Stimulated activated CD8-positive, alpha-beta memory T cell treated with anti-CD3 and anti-CD28 coated beads, Interleukin-2, amount 100 ng/mL, for 1 hour (primary cell): ENCODE measurements around the gene RIMS4.
"Not testable (repeated sequence)": the region's sequence is repeated elsewhere in the genome, so short reads cannot be mapped to it uniquely, and the experiment has no call there.

ENCODE experiments used
- DNase-seq, 2 donors: peaks; one replicate each; pipeline ENCODE4 v3.0.0-alpha.2; 2020; ENCODE audit warnings: low read depth in 2 of 2

Gene RIMS4

DNA sequence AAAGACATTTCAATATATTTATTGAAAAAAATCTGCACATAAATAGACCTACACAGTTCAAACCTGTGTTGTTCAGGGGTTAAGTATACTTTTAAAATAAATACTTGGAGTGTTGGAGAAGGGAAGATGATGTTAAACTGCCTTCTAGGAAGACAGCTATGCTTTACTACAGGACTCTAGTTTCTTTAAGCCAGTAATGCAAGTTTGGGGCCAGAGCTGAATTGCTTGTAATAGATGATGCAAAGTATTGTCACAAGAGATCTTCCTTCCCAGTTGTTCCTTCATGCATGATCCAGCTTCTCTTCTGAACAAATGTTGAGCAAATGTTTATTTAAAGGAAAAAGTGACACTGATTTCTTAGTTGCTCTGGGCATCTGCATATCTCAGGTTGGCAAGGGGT is 20.2 kb upstream of the RIMS4 start:
- DNase-seq: no peak

DNA sequence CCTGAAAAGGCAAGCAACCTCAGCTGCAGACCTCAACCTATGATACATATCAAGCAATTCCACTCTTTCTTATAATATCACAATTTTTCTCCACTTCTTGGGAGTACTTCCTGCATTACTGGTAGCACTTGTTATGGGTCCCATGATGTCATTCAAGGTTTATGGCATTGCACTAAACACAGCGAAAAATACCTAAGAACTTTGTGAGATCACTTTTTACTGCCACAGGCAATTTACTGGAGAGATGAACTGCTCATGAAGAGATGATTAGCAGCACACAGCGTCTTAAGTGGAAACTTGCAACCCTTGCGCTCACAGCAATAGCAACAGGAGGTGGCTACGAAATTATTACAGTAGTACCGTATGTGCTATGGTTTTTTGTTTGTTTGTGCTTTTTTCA is 19.3 kb upstream of the RIMS4 start:
- no peak for DNase-seq

DNA sequence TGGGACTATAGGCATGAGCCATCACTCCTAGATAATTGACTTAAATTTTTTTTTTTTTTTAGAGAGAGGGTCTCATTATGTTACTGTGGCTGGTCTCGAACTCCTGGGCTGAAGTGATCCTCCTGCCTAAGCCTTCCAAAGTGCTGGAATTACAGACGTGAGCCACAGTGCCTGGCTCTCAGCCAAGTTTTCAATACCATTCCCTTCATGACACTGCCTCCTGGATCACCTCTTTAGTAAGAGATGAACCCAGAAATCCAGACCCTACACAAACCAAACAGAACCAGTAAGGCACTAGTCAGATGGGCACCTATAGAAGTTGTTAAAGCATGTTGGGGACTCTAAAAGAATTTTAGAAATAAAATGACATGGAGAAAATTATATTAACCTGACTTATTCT is 18.3 kb upstream of the RIMS4 start:
- DNase-seq: no peak

DNA sequence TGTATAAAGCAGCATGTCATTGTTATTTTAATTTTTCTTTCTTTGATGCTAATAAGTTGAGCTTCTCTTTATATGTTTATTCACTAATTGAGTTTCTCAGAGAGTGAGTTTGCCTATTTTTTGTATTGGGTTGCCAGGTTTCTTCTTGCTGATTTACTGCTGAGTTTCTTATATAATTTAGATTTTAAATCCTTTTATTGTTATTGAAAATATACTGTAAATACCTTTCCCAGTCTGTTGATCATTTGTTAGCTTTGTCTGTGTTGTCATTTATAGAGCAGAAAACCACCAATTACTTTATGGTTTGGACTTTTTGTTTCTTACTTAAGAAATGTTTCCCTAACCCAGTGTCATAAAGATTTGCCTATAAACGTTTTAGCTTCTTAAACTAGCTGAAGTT is 17.1 kb upstream of the RIMS4 start:
- no peak for DNase-seq

DNA sequence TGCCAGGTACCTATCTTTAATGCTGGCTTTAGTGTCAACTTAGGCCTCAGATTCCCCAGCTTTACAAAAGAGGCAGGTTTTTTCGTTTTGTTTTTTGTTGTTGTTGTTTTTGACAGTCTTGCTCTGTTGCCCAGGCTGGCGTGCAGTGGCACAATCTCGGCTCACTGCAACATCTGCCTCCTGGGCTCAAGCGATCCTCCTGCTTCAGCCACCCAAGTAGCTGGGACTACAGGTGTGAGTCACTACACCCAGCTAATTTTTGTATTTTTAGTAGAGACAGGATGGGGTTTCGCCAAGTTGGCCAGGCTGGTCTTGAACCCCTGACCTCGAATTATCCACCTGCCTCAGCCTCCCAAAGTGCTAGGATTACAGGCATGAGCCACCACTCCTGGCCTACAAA is 11.2 kb upstream of the RIMS4 start:
- DNase-seq: not testable (repeated sequence)

DNA sequence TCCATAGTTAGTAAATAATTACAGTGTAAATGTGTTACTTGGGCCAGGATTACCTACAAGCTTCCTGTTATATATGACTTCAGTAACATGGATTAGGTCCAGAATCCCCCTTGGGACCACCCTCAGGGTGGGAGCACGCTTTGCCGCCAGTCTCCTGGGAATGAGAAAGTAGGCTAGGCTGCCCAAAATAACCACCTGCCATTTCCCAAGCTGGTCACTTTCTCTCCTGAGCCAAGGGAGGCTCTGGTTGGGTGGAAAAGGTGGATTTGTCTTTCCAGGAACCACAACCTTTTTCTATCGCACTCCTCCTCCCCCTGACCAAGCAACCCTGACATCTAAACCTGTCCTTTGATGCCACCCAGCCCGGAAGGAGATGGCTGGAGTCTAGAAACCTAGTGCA is 9.6 kb upstream of the RIMS4 start:
- no peak for DNase-seq

DNA sequence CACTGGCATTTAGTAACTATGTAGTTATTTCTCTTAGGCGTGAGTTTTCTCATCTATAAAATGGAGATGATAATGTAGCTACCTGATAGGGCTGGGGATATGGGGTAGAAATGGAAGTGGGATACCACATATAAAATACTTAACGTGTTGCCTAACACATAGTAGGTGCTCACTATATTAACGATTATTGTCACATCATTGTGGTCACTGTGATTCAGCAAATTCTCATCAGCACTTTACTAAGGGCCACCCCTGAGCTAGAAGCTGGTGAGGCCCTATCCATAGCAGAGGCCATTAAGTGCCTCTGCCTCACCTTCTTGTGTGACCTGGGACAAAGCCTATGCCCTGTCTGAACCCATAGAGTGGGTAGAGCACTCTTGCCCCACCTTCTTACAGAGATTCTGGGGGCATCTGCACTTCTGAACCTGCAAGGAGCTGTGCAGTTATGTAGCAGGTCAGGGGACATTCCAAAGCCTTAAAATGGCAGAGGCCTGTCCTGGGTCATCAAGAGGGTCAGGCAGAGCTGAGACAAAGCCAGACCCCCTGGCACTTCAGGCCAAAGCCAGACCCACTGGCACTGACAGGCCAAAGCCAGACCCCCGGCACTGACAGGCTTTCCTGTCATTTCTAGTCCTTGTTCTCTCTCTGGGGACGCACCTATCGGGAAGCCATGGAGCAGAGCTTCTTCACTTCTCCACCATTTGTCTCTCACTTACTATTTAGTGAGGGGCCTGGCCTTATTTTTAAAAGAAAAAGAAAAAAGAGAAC is 7.0 kb upstream of the RIMS4 start:
- no peak for DNase-seq

DNA sequence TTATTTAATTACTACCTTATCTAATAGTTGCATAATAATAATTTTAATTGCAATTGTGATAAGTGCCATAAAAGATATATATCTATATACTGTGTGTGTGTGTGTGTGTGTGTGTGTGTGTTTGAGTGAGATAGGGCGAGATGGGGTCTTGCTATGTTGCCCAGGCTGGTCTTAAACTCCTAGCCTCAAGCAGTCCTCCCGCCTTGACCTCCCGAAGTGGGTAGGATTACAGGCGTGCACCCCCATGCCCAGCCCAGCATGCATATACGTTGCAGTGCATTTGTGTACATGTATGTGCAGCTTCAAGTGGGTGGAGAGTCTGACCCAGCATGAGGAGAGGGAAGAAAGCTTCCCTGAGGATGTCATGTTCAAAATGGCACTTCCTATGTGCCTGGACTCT is 4.6 kb upstream of the RIMS4 start:
- DNase-seq: no peak

DNA sequence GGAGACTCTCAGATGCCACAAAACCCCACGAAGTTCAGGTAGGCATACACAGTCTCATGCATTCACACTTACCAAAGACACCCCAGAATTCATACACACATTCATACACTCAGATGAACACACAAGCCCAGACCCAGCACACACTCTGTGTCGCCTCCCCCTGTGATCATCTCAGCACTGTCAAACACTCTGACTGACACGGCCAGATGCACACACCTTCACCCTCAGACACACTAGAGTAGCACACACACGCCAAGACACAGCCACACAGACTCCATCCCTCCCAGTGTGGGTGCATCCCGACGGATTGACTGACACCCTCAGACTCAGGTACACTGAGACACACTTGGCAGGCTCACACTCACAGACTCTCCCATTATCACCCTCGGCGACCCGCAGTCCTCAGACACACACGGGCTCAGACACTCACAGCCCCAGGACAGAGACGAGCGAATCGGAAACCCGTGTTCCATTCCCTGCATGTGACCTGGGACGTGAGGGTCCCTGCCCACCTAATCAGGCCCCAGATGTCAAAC is 872 bp upstream of the RIMS4 start:
- DNase-seq: no peak

DNA sequence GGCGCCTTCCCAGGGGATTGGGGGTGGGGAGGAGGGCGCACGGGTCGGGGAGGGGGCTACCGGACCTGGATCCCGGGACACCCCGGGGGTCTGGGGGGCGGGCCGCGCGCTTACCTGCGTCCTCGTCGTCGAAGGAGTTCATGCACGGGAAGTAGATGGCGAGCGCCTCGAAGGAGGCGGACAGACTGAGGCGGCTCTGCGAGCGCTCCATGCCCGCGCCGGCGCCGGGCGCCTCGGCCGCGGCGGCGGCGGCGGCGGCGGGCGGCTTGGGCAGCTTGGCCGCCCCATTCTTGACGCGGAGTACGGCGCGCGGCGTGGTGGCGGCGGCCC is 320 bp downstream of the RIMS4 start:
- DNase-seq: no peak

DNA sequence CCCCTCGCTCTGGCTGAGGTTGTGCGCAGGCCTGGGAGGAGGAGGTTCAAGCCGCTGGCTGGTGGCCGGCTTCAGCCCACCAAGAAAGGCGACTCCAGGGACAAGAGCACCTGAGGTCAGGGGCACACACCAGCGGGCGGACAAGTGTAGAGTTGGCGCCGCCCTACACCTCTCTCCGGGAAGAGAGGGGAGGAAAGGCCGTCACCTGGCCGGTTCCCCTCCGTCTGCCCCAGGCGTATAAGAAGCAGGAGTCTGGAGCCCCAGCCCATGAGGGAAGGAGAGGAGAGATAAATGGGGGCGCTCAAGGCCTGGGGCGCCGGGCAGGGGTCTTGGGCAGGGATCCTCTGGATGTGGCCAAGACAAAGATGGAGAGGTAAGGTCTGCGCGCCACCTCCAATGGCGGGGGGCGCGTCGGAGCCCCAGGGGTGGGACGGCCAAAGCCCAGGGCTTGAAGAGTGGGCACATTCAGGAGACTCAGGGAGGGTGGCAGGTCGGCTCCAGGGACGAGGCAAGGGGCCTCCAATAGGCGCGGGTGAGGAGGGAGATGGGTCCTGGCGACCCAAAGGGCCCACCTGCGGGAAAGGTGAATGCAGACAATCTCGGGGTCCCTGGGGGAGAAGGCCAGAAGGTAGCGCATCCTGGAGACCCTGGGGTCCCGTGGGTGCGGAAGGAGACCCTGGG is 826 bp downstream of the RIMS4 start:
- no peak for DNase-seq

DNA sequence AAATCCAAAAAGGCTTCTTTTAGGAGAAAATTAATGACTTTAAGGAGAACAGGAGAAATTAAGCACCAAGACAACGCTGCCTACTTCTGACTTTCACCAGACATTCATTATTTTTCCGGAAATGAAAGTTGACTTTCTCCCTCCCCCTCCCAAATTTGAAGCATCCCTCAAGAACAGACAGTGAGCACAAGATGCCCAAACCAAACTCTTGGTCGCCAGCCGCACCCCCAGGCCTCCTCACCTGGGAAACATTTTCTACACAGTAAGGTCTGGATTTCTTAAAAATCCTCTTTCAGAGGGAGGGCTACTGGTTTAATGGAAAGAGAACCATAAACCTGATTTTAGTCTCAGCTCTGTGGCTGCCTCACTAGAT is 2.7 kb downstream of the RIMS4 start:
- no peak for DNase-seq

DNA sequence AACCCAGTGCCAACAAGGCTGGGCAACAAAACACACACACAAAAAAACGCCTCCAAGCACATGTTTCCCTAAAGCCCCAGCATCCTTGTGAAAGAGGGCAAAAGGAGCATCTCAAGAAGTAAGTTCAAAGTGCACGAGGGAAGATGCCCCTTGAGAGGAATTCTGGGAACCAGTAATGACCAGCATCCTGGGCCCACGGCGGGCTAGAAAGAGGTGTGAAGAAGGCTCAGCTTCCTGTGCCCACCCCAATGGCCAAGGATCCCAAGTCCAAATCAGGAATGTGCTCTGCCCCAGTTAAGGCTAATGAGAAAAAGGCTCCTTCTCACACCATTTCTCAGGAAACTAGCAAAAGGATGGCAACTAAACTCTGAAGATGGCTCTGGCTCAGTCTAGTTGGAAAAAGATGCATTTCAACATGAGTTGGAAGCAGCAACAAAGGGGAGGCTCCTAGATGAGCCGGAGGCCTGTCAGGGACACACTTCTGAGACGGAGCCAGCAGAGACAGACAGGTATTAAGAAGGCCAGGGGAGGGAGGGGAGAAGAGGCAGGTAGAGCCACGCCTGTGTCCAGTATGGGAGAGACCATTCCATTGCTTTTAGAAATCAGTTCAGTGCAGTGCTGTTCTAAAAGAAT is 3.2 kb downstream of the RIMS4 start:
- no peak for DNase-seq

DNA sequence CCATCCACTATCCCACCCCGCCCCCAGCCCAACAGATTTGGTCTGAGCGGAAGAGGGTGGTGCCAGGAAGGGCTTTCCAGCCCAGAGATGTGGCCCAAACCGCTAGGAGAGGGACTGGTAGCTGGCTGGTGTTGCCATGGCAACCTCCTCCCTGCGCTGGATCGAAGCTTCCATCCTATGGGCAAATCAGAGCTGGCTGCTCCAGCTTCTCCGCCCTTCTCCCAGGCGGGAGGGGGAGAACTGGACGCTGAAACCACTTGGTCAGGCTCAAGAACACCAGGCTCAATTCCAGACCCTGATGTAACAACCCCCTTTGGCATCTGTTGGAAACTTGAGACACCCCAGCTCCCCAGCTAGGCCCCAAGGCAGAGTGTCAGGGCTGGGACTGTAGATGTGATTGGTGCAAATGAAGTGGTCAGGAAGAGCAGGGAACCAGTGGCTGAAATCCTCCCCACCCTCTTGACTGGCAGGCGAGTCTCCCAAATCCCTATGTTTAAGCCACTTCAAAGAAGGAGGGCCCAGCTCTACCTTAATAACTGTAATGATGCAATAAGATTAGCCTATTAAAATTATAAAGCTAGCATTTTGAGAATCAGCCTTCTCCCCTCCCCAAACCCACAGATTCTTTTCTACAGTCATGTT is 4.2 kb downstream of the RIMS4 start:
- no peak for DNase-seq

DNA sequence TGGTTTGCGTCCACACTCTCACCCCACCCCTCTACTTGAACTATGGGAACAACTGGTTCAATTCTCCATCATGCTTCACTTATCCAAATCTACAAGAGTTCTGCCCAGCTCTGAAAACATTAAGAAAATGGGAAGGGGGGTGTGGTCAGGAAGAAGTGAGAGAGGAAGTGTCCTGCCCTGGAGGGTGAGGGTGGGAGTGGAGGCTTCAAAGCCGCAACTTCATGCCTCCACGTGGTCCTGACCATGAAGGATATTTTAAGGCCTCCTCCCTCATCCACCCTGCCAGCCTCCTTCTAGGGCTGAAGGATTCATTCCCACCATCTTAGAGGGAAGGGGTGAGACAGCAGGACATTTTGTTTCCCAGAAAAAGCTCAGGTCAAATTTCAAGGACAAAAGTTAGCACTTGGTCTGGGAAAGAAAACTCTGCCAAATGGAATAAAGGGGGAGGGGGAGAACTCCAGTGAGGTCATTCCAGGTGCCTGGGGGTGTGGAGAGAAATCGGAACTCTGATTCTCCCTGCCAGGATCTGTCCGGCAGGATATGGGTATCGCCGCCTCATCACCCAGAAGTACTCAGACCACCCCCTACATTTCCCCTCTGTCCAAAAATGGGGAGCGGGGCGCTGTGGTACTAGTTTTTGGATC is 4.9 kb downstream of the RIMS4 start:
- no peak for DNase-seq

DNA sequence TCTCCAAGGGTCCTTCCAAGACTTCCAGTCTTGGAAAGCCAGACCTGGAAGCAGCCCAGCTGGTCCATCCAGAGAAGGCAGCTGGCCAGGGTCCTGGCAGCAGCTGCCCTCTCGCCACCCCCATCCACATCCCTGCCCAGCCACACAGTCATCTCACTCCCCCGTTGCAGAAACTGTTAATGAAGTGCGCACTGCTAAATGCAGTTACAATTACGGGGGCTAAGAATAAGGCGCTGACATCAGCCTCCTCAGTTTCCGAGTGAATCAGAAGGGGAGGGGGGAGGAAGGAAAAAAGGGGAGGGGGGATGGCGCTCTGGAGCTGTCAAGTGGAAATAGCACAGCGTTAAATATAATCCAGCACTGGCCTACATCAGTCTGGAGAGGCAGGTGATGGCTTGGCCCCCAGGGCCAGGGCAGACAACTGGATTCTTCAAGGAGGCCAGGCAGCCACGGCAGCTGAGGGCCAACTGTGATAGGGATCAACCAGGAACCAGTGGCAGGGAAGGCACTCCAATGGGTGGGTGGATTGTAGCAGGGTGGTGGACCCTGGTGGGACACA is 6.9 kb downstream of the RIMS4 start:
- DNase-seq: no peak

DNA sequence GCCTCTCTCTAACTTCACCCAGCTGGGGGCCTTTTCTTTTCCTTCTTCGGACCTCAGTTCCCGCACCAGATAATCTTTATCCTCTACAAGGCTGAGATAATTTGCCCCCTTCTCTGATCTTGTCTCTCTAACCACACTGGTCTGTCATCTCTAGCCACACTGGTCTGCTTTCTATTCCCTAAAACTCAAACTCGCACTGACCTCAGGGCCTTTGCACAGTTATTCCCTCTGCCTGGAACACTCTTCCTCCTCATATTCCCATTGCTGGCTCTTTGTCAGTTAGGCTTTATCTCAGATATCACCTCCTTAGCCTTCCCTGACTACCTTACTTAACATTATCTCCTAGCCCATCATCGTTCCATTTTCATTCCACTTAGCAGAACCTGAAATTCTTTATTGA is 7.6 kb downstream of the RIMS4 start:
- no peak for DNase-seq

DNA sequence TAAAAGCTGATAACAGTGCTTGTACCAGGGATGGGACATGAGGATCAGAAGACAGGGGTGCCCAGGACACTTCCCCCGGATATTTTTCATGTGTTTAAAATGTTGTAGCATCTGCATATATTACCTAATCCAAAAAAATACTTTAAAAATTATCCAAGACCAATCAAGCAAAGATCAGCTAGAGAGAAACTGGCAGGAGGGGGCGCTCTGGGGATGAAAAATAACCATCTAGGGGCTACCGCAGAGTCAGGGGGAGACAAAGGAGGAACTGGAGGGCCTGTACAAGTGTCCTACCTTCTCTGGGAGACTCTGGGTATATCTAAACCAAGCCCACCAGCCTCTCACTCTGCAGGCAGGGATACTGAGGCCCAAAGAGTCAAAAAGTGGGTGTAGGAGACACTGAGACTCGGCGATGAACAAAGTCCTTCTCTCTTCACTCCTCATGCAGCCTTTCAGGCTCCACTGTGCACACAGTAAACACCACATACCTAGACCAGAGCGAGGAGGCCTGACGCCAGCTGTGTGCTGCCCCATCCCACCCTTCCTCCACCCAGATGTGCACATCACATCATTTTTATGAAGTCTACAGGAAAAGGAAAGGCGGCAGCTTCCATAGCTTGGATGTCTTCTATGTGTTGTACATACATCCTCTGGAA is 9.8 kb downstream of the RIMS4 start:
- DNase-seq: no peak

DNA sequence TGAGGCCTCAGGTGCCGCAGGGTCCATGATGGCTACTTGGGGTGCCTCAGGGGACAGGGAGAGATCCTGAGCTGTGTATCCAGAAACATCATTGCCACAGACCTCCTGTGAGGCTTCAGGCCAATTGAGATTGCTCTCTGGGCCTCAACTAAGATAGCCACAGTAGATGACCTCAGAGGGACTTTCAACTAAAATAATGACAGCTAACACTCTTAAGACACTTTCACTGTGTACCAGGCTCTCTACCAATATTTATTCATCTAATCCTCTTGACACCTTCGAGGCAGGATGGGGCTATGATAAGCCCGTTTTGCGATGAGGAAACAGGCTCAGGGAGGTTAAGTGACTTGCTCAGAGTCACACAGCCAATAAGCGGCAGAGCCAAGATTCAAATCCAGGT is 10.7 kb downstream of the RIMS4 start:
- no peak for DNase-seq

DNA sequence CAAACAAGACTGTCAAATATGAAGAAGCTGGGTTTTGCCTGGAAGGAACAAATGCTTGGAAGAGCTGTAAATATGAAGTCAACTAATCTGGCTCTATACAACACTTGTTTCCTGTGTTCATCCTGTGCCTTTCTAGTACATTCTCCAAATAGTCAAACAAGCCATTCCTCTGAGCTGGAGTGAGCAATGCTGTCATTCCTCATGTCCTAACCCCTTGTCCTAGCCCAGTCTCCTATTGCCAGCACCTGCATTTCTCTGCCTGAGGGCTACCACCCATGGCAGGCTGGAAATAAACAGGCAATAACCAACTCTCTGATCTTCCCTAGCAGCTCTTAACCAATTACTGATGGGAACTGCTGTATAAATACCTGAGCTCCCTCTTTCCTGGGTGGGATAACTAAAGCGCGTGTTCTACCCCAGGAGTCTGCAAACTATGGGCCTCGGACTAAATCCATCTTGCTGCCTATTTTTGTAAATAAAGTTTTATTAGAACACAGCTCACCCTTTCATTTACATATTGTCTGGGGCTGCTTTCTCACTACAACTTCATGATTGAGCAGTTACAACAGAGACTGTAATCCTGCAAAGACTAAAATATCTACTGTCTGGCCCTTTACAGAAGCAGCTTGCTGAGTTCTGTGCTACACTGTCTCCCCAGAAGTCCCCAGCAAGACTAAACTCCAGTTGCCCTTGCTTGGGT is 13.4 kb downstream of the RIMS4 start:
- no peak for DNase-seq

DNA sequence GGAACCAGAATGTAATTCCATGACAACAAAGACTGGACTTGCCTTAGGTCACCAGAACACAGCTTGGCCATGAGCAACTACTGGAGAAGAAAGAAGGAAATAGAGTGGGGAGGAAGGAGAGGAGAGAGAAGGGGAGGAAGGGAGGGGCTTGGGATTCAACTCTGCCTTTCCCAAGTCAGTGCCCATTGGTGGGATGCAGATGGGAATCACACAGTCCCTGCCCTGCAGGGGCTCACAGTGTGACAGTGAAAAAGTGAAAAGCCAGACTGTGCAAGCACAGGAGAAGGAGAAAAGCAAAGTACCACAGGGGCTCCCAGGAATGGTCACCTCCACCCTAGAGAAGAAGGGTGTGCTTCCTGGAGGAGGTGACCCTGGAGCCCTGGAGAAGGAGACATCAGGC is 14.0 kb downstream of the RIMS4 start:
- DNase-seq: no peak
